ENCODE data around the gene PARD3B. TPM values are rescaled to one million over a fixed set of nuclear protein-coding genes. Genes with fewer than 3 reads are reported as not detected.

The PARD3B gene
- total RNA-seq, 1 experiment from 2014 or later, result 7.6 TPM

DNA sequence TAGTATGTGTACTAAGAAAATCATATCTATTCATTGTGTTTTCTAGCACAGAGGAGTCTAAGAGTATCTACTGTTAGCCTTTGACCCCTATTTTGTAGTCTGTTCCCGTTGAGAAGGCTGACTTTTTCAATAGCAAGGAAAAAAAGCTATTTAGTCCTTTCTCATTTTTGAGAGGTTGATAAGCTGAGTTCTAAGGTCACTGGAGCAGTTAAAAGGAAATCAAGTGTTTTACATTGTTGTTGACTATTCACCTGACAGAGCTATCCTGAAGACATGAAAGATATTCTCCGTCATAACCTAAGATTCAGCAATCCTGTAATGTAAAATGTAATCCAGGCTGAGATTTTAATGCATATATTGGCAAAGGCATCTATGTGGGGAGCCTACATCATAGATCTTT is 856.7 kb downstream of the PARD3B start:
- H3K27ac ChIP-seq (ENCODE audit: low read depth, low read length, poor library complexity, severe bottlenecking), result no peak overlapping the region
- ChIA-PET POLR2A (ENCODE audit: low non-redundant PET) (no interaction called here), CTCF (no interaction called here)
- TF ChIP-seq EZH2 (IDR thresholded peaks at IDR 0.05; ENCODE audit: borderline replicate concordance, low read depth, low read length, poor library complexity, severe bottlenecking), result no peak
- TF ChIP-seq, protein P1, sequence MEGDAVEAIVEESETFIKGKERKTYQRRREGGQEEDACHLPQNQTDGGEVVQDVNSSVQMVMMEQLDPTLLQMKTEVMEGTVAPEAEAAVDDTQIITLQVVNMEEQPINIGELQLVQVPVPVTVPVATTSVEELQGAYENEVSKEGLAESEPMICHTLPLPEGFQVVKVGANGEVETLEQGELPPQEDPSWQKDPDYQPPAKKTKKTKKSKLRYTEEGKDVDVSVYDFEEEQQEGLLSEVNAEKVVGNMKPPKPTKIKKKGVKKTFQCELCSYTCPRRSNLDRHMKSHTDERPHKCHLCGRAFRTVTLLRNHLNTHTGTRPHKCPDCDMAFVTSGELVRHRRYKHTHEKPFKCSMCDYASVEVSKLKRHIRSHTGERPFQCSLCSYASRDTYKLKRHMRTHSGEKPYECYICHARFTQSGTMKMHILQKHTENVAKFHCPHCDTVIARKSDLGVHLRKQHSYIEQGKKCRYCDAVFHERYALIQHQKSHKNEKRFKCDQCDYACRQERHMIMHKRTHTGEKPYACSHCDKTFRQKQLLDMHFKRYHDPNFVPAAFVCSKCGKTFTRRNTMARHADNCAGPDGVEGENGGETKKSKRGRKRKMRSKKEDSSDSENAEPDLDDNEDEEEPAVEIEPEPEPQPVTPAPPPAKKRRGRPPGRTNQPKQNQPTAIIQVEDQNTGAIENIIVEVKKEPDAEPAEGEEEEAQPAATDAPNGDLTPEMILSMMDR (conservative IDR thresholded peaks at IDR 0.05; ENCODE audit: low read depth, low read length), result no peak
- H3K4me3 ChIP-seq (ENCODE audit: low read depth, low read length, poor library complexity, severe bottlenecking), result no peak overlapping the region
- no peaks in the 10 kb centered on the region for H3K4me1 ChIP-seq (ENCODE audit: insufficient read depth, low read length, poor library complexity, severe bottlenecking)
- no peaks in the 10 kb centered on the region for H3K36me3 ChIP-seq (ENCODE audit: insufficient read depth, low read length, poor library complexity, severe bottlenecking)
- intact Hi-C loops (cut with micrococcal nuclease; ENCODE audit: unreplicated experiment), result no loop called here
- no peaks in the 10 kb centered on the region for H3K9me3 ChIP-seq (ENCODE audit: low read depth, low read length, poor library complexity, severe bottlenecking)
- no TSS peak for BruUV-seq (replicated peaks)
- H3K27me3 ChIP-seq (replicated peaks; ENCODE audit: insufficient read depth, low read depth, low read length, poor library complexity), result no peaks in the 10 kb centered on the region
- DNase-seq (ENCODE audit: low spot score), result no peak

DNA sequence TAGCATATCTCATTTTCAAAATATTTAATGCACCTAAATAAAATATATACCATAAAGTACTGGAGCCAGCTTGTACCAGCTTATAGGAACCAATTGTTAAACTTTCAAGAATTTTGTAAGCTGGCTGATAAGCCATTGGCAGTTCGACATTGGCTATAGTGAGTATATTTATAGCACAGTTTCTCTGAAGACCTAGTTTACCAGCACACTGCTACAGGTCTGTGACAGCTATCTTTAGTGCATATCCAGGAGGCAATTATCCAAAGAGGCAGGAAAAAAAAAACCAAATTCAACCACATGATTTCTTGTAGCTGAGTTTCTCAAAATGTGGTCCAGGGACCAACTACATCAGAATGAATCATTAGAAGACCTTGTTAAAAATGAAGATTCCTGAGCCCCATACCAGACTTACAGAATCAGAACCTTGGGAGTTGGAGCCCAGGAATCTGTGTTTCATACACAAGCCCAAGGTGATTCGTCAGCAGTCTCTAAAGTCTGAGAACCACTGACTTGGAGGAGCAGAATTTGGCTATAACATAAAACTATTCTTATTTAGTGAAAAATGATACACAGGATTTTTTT is 858.1 kb downstream of the PARD3B start:
- Histone ChIP-seq H3K27me3 (replicated peaks; ENCODE audit: insufficient read depth, low read depth, low read length, poor library complexity) (no peaks in the 10 kb centered on the region), H3K4me1 (ENCODE audit: insufficient read depth, low read length, poor library complexity, severe bottlenecking) (peaks cover 5% of the 10 kb centered on the region), H3K4me3 (ENCODE audit: low read depth, low read length, poor library complexity, severe bottlenecking) (no peak overlapping the region), H3K27ac (ENCODE audit: low read depth, low read length, poor library complexity, severe bottlenecking) (no peak overlapping the region), H3K36me3 (ENCODE audit: insufficient read depth, low read length, poor library complexity, severe bottlenecking) (no peaks in the 10 kb centered on the region), H3K9me3 (ENCODE audit: low read depth, low read length, poor library complexity, severe bottlenecking) (no peaks in the 10 kb centered on the region)
- no peak for DNase-seq (ENCODE audit: low spot score)
- no TSS peak for BruUV-seq (replicated peaks)
- TF ChIP-seq, protein P1 (conservative IDR thresholded peaks at IDR 0.05; ENCODE audit: low read depth, low read length), result no peak
- TF ChIP-seq EZH2 (IDR thresholded peaks at IDR 0.05; ENCODE audit: borderline replicate concordance, low read depth, low read length, poor library complexity, severe bottlenecking), result no peak
- ChIA-PET POLR2A (ENCODE audit: low non-redundant PET) (interaction anchor here (0.6 kb wide), 1 partner anchor 1713 kb away, joined by 3 read pairs; no protein-coding TSS in a partner anchor), CTCF (interaction anchor here (0.6 kb wide), 1 partner anchor 297 kb away, joined by 6 read pairs; no protein-coding TSS in a partner anchor)
- intact Hi-C loops (cut with micrococcal nuclease; ENCODE audit: unreplicated experiment), result no loop called here

DNA sequence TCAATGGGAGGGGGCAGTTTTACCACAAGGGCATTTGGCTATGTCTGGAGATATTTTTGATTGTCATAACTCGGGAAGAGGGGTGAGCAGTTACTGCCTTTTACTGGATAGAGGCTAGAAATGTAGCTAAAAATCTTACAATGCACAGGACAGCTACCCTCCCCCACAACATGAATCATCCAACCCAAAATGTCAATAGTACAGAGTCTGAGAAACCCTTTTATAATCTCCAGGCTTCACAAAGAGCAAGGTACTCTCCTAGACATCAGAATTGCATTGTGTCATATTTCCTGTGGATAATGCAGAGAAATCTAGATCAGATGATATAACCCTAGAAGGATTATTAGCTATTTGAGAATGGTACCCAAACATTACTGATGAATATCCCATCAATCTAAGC is 859.9 kb downstream of the PARD3B start:
- Histone ChIP-seq H3K4me3 (ENCODE audit: low read depth, low read length, poor library complexity, severe bottlenecking) (no peak overlapping the region), H3K27ac (ENCODE audit: low read depth, low read length, poor library complexity, severe bottlenecking) (no peak overlapping the region), H3K27me3 (replicated peaks; ENCODE audit: insufficient read depth, low read depth, low read length, poor library complexity) (no peaks in the 10 kb centered on the region), H3K9me3 (ENCODE audit: low read depth, low read length, poor library complexity, severe bottlenecking) (no peaks in the 10 kb centered on the region), H3K4me1 (ENCODE audit: insufficient read depth, low read length, poor library complexity, severe bottlenecking) (peaks cover 8% of the 10 kb centered on the region), H3K36me3 (ENCODE audit: insufficient read depth, low read length, poor library complexity, severe bottlenecking) (no peaks in the 10 kb centered on the region)
- no peak for DNase-seq (ENCODE audit: low spot score)
- ChIA-PET POLR2A (ENCODE audit: low non-redundant PET) (no interaction called here), CTCF (interaction anchor here (0.5 kb wide), 1 partner anchor 55 kb away, joined by 3 read pairs; no protein-coding TSS in a partner anchor)
- intact Hi-C loops (cut with micrococcal nuclease; ENCODE audit: unreplicated experiment), result no loop called here
- BruUV-seq (replicated peaks), result no TSS peak
- TF ChIP-seq EZH2 (IDR thresholded peaks at IDR 0.05; ENCODE audit: borderline replicate concordance, low read depth, low read length, poor library complexity, severe bottlenecking), result no peak
- TF ChIP-seq, protein P1 (conservative IDR thresholded peaks at IDR 0.05; ENCODE audit: low read depth, low read length), result no peak

Measured in A673 (cell line).